Measurements from ENCODE around the gene RASAL2.
"Not testable (repeated sequence)": the region's sequence is repeated elsewhere in the genome, so short reads cannot be mapped to it uniquely, and the experiment has no call there.

The RASAL2 gene

GRCh38 chr1:178300352-178300699, 206.4 kb downstream of the RASAL2 start:
- no peak for DNase-seq

DNA sequence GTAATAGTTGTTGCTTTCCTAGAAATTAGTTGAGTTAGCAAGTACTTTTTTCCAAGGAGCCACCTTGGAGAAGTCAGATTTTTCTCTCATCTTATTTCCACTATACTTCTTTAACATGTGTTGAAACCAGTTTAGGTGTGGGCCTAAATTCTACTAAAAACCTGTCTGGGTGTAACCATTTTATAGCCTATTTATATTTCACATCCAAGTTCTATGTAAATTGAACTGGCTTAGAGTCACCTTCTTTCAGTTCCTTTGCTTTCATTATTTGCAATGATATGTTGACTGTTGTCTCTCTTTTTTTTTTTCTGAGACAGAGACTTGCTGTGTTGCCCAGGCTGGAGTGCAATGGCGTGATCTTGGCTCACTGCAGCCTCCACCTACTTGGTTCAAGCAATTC, 207.2 kb downstream of the RASAL2 start:
- DNase-seq = no peak

DNA sequence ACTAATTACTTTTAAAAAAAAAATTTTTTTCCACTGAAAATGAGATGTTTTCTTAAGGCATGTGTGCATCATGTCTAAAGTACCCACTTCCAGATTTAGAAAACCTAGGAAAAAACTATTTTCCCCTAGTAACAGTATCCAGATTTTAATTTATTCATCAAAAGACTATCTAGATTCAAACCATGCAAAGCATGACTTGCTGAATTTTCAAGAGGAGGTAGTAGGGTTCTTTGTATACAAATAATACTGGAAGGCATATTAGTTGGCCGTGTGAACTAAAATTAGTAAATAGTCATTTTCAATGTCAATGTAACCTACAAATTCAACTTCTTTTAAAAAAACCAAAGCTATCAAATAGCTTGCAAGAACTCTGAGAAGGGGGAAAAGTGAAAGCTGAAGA, 213.4 kb downstream of the RASAL2 start:
- no peak for DNase-seq

- no peak for DNase-seq
These were observed 214.5 kb downstream of the RASAL2 start for GRCh38 chr1:178308438-178308837.

- peak; percentile 84 for DNase-seq
These were observed 216.8 kb downstream of the RASAL2 start for GRCh38 chr1:178310685-178311105.

DNA sequence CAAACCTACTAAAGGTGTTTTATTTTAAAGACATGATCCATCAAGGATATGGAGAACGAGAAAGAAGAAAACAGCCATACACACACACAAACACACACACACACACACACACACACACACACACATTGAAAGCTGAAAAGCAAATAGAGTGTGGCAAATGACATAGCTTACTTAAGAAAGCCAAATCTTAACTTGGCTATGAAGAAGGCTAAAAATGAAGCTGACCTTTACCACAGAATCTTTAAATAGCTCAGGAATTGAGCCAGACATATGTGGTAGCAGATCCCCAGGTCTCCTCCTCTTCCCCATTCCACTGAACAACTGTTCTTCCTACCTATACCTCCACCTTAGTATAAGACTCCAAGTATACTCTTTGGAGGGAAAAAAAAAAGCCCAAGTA, 217.3 kb downstream of the RASAL2 start:
- DNase-seq = no peak

- not testable (repeated sequence) for DNase-seq
These were observed 226.5 kb downstream of the RASAL2 start for GRCh38 chr1:178320280-178320982.

DNA sequence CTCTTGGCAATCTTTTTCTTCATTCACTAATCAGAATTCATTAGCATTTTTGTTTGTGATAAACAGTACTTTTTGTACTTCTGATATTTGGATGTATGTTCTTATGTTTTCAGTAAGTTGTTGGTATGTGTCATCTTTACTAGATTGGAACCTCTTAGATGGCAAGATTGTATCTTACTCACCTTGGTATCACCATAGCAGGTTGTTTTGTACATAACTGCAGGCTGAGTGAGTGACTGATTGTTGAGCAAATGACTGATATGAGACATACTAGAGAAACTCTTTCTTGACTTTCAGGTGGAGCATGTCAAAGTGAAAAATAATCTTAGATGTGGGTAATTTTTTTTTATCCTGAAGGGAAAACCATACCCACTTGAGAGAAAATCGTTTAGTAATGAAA, 229.2 kb downstream of the RASAL2 start:
- DNase-seq = no peak

DNA sequence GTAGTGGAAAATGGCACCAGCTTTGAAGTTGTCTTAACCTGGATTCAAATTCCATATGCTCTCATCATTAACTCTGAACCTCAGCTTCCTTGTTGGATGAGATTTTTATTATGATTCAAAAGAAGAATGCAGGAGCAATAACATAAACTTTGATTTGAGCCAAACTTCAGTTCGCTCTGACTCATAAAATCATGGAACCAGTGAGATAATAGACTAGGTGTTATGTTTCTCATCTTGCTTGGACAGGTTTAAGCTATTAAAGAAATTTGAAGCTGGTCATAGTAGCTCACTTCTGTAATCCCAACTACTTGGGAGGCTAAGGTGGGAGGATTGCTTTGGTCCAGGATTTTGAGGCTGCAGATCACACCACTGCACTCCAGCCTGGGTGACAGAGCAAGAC, 230.1 kb downstream of the RASAL2 start:
- DNase-seq = no peak

DNA sequence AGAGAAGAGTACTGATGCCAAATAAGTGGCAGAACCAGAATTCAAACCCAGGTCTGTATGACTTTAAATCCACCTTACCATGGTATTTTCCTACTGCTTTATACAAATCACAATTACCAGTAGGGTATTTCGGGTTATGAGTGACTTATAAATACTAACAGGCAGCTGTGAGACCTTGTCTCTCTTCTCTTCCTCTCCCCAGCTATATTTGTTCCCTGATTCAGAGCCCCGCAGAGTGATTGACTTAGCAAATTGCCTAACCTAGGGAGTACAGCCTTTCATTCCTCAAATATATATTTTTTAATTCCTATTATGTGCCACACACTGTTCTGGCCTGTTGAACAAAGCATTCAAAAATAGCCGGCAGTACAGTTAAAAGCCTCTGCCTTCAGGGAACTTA, 234.8 kb downstream of the RASAL2 start:
- DNase-seq = no peak

GRCh38 chr1:178330153-178330552, 236.2 kb downstream of the RASAL2 start:
- DNase-seq = no peak

DNA sequence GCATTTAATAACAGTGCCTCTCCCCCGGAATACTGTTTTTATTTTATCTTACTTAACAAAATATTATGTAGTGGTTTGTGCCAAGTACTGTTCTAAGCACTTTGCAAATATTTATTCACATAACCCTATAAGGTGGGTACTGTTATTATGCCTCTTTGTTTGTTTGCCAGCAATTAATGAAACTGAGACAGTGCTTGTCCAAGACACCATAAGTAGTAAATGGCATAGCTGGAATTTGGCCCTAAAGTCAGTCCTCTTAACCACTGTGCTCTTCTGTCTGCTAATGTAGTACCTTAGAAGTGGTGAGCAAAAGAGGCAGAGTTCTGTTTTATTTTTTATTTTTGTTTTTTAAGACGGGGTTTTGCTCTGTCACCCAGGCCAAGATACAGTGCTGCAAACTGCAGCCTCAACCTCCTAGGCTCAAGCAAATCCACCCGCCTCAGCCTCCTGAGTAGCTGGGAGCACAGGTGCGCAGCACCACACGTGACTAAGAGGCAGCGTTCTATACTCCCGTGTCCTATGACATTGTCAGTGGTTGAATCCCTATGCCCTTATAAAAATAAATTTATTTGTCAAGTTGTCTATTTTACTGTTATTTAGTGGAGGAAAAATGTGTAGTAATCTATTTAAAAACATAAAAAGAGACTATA, 237.1 kb downstream of the RASAL2 start:
- no peak for DNase-seq

DNA sequence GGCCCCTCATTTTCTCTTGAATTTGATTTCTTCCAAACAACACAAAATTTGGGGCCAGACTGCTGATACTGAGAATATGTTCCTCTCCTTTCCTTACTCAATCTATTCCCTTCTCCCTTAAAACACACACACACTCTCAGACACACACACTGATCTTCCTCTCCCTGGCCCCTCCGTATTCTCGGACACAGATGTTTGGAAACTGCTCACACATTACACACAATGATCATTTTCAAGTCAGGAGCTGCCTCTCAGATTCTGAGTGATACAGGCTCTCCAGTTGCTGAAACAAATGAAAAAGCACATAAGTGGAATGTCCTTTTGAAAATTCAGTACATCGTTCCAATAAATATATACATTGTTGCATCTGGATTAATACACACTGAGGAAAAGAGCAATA, 241.5 kb downstream of the RASAL2 start:
- no peak for DNase-seq

DNA sequence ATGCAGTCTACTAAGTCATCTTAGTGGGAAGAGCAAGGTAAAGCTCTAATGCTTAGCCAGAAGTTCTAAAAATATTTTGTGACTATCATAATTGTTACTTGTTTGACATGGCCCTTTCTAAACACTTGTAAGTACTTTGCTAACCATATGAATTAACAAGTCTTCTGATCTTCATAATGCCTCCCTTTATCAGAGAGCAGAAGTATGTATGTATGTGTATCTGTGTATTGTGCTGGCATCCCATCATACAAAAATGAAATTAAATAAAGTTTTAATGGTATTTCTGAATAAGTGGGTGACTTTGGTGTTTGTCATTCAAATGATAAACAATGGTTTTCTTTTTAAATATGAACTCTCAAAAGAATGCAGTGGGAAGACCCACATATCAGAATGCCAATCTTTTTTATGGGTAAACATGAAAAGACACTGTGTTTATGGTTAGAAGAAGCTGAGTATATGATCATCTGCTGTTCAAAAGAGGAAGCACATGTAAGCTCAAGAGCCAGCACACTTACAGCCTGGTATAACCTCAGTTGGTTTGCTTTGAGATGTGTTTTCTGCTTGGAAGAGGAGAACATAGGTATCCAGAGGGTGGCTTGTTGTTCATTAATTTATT, 243.3 kb downstream of the RASAL2 start:
- DNase-seq = peak; percentile 31

DNA sequence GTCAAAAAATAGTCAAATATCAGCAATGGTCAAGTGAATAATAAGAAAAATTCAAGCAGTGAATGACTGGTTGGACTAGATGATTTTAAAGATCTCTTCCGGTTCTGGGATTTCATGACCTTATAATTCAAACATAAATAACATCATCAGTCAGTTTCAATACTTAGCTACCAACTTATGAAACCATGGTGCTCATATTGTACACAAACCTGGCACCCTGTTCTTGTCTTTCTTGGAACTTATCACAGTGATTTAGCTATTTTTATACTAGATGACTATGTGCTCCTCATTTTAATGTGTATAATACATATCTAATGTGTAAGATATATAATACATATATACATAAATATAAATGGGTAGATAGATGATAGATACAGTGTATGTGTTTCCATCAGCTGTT, 245.9 kb downstream of the RASAL2 start:
- DNase-seq = no peak

- DNase-seq = no peak
These were observed 247.5 kb downstream of the RASAL2 start for GRCh38 chr1:178341261-178341956.

DNA sequence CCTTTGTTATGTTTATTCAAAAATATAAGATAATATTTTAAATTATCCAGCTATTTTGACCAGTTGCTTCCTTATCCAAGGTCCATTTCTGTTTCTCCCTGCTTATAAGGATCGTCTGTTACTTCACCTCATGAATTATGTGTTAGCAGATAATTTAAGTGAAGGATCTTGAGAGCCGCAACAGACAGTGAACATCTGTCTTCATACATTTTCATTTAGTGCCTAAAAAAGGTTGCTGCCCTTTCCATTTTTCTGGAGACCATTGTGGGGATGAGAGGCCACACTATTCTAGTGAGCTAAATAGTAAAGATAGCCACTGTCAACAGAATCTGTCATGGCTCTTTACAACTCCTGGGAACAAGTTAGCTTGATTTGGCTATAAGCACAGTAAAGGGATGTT, 248.8 kb downstream of the RASAL2 start:
- no peak for DNase-seq

DNA sequence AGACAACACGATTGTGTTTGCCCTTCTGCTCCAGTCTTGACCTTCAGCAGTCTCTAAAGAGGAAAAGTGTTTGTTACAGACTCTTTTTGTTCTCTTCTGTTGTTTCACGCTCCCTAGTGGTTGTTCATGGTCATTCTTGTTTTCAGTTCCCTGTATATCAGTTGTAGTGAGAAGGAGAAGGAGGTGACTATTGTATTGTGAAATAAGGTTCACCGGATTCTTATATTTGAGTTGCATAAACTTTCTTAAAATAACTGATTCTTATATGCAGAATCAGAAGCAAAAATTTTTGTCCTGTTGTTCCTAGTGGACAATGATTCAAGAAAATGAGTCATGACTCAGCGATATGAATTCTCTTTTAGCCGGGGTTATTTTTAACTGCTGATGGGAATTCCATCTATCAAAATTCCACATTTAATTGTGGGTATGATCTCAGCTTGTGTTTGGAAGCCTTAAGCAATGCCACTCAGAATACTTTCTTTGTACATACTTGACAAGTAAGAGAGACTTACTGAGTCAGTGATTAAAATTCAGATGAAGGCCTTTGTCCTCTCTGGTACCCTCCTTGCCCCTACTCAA, 250.7 kb downstream of the RASAL2 start:
- peak; percentile 71 for DNase-seq

- no peak for DNase-seq
These were observed 251.3 kb downstream of the RASAL2 start for GRCh38 chr1:178345238-178345637.

GRCh38 chr1:178345807-178346206, 251.9 kb downstream of the RASAL2 start:
- no peak for DNase-seq

GRCh38 chr1:178349801-178350200, 255.9 kb downstream of the RASAL2 start:
- DNase-seq = peak; percentile 68

DNA sequence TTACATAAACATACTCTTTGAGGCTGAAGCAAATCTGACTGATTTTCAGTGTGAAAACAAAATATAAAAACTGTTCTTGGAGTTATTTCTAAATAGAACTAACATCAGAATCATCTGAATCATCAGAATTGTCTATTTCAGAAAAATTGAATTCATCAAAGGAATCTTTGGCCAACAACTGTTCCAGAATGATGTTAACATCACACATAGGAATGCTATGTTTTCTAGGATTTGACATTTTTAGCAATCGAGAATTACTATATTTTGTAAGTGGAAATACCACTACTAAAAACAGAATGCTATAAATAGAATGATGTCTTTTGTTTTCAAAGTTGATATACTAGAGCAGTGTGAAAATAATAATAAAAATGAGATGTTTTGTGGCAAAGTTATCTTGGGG, 258.0 kb downstream of the RASAL2 start:
- not testable (repeated sequence) for DNase-seq

DNA sequence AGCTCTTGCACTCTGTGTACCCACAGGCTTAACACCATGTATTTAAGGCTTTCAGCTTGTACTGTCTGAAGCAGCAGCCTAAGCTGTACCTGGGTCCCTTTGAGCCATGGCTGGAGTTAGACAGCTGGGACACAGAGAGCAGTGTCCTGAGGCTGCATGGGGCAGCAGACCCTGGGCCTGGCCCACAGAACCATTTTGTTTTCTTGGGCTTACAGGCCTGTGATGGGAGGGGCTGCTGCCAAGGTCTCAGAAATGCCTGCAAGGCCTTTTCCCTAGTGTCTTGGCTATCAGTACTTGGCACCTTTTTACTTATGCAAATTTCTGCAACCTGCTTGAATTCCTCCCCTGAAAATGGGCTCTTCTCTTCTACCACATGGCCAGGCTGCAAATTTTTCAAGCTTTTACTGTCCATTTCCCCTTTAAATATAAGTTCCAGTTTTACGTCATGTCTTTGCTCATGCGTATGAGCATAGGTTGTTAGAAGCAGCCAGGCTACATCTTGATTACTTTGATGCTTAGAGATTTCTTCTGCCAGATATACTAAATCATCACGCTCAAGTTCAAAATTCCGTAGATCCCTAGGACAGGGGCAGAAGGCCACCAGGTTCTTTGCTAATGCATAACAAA, 259.0 kb downstream of the RASAL2 start:
- DNase-seq = no peak
